GM18499 (cell line): ENCODE data around the gene NUP210.

Source experiments
- ATAC-seq: cut with Tn5 transposase; IDR thresholded peaks from one replicate; pipeline ENCODE4 v1.9.1; 2021; ENCODE audit warnings: moderate number of reproducible peaks; ENCODE audit not compliant: insufficient read depth, unreplicated experiment

Gene NUP210

DNA sequence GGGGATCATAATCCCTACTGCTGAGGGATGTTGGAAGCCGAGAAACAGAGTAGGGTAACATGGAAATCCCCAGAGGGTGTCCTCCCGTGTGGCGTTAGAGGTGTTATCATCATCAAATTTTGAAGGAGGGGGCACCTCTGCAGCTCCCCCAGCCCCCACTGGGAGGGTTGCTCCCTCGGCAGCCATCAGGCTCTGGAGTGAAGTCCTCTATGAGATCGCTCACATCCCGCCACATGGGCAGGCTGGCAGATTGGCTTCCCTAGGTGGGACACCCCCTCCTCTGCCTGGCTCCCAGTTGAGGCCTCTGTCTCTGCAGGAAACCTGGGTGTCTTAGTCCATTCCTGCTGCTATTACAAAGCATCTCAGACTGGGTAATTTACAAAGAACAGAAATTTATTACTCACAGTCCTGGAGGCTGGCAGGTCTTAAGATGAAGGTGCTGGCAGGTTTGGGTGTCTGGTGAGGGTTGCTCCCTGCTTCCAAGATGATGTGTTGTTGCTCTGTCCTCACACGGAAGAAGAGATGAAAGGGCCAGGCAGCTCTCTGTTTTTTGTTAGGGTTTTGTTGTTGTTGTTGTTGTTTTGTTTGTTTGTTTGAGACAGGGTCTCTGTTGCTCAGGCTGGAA is 120.5 kb downstream of the NUP210 start:
- no peak for ATAC-seq

DNA sequence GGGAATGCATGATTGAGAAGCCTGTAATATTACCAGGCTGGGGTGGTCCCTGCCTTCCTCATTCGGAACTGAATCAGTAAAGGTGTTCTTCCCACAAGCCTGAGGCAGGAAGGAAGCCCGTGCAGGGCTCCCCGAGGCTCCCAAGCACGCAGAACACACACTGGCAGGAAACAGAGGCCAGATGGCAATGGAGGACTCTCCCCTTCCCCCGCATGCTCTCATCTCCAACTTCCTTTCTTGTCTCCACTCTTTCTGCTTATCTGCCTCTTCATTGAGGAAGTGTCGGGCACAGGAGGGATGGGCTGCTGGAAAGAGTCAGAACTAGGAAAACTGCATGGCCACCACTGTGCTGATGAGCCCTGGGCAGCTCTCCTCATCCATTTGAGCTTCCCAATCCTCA is 123.5 kb downstream of the NUP210 start:
- ATAC-seq: no peak

DNA sequence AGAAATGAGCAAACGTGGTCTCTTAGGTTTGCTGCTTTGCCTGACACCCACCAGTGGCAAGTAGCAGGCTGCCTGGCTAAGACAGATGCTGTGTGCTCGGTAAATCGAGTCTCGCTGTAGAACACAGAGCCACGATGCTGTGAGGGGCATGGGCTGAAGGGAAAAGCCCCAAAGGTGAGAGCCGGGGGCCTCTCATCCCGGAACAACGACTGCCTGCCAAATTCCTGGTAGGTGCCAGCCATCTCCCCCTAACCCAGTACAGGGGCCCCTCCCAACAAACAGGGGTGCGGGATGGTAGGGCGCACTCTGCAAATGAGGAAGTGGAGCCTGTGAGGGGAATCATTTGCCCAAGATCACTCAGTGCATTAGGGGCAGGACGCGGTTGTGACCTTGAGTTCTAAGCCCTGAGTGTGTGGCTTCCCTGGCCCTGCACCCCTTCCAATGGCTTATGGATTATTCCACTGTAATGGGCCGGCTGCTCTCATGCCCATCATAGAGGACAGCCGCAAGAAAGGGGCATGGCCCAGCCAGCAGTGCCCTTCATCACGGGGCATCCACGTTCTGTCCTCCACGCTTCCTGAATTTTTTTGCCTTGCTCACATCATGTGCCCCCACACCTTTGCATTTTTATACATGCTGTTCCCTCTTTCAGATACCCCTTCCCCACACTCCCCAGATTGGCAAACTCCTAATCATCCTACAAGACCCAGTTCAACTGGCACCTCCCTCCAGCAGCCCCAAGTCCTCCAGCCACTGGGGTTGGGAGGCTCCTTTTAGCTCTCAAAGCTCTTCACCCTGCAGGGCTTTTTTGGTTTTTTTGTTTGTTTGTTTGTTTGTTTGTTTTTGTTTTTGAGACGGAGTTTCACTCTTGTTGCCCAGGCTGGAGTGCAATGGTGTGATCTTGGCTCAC is 125.4 kb downstream of the NUP210 start:
- ATAC-seq: no peak

DNA sequence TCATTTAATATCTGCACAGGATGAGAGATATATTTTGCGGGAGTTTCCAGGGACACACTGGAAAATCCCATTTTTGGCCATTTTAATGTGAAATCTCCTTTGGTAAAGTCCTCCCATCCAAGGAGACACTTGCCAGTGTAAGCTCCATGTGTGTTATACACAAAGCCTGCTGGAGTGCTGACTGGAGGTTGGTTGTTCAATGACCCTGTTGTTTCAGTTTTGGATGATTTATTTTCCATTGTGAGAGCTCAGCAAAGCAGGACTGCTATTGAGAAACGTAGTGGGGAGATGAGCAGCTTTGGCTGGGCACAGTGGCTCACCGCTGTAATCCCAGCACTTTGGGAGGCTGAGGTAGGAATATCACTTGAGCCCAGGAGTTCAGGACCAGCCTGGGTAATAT is 127.7 kb downstream of the NUP210 start:
- no peak for ATAC-seq

DNA sequence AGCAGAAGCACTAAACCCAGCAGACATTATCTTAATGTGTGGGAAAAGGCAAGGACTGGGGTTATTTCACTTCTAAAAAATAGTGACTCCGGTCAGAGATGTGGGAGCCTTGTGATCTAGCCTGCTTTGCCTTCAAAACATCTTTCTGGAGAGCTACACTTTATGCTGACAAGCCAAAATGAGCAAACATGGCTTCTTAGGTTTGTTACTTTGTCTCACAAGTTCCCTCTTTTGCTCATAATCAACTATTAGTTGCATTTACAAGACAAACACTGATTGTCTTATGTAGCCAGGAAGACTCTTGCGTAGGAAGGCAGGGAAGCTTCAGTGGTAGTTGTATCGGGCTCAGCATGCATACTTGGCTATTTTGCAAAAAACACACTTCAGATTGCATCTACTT is 129.2 kb downstream of the NUP210 start:
- no peak for ATAC-seq

DNA sequence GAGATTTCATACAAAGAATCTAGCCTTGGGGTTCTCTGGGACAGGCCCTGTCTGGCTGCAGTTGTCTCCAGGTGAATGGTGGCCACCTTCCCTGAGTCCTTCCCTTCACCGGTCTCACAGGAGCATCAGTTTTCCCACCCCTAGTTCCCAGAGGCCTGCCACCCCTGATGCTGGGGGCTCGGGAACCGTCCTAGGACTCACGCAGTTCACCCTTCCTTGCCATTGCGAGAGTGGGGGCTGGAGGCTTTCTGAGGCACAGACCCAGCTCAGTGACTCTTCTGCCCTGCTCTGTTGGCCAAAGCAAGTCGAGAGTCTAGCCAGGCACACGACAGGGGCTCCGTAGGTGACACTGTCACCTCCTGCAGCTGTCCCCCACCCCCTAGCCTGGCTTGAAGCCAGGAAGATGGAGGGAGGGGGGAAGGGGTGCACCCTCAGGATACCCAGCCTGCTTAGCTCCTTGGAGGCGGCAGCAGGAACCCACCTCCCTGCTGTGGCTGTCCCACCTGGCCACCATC is 130.3 kb downstream of the NUP210 start:
- no peak for ATAC-seq

DNA sequence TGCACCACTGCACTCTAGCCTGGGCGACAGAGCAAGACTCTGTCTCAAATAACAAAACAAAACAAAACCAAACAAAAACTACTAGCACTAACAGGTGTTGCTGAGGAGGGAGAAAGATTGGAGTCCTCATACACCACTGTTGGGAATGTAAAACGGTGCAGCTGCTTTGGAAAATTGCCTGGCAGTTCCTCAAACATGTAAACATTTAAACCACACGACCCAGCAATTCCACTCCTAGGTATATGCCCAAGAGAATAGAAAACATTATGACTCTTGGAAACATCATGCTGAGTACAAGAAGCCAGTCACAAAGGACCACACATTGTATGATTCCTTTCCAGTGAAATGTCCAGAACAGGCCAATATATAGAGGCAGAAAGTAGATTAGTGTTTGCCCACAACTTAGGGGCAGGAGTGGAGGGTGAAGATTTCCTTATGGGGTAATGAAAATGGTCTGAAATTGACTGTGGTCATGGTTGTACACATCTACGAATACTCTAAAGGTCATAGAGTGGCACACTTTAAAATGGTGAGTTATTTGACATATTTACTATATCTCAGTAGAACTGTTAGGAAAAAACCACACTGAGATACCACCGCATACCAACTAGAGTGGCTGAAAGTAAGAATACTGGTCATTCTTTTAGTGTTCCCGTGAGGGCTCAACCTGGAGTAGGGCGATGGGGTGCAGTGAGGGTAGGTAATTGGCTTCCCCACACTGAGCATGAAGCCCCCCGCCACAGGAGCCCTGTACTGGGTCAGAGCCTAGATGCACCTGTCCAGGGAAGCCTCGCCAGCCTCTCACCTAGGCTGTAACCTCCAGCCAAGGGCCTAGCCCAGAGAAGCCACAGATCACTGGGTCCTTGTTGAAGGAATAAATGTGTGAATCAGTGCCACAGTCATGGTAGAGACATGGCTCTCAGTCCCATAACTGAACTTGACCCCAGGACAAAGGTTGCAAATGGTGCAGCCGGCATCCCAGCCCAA is 131.1 kb downstream of the NUP210 start:
- no peak for ATAC-seq

DNA sequence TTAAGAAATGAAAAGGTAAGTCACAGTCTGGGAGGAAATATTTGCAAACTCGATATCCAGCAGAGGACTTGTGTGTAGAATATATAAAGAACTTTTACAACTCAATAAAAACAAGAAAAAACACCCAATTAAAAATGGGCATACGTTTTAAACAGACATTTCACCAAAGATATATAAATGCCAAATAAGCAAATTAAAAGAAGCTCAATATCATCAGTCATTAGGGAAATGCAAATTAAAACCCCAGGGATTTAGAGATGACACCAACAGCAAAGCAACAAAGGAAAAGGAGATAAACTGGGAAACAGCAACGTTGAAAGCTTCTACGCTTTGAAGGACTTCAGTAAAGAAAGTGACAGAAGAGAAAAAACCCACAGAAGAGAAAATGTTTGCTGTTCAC is 132.3 kb downstream of the NUP210 start:
- no peak for ATAC-seq

DNA sequence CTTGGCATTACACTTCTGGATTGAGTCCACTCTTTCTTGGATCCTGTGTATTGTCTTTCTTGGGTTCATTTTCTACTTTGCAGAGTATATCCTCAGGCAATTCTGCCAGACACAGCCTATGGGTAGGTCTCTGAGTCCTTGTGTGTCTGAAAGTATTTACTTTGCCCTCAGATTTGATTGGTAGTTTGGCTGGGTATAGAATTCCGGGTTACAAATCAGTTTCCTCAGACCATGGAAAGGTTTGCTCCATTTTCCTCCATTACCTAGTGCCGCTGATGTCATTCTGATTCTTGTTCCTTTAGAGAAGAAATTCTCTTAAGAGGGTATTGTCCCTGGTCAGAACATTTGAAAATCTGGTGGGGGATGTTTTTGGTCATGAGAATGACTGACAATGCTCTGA is 133.2 kb downstream of the NUP210 start:
- no peak for ATAC-seq

DNA sequence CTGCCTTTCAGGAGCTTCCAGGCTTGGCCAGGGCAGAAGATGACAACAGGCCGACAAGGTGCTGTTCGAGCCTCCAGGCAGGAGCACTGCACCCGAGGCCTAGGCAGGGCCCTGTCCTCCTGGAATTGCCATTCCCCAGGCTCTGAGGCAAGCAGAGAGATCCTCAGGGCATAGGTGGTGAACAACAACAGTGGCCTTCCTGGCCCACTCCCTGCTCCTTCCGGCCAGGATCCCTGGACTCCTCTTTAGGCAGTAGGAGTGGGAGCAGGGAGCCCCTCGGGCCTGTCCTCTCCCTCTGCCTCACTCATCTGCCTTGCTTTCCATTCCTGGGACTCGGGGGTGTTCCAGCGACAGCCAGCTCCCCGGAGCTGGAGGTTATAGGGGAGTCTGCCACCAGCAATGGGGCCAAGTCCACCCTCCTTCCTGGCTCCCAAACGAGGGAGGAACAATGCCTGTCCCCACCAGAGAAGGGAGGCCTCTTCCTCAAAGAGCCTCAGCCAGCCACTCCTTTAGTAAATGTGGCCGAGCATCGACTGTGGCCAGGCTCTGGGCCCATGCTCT is 135.0 kb downstream of the NUP210 start:
- no peak for ATAC-seq

DNA sequence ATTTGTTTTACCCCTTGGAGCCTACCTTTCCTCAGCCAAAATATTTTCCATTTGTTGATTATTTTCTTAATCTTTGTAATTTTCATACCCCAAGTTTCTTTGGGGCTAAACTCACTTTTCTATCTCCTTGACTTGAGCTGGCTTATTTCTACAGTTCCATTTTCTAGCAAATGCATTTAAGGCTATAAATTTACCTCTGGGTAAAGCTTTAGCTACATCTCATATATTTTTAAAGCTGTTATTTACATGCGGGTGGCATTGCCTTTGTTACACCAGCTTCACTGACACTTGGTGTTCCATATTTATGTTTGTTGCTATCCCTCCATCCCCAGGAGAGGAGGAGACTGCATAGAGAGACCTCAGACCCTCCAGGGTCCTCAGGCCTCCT is 136.3 kb downstream of the NUP210 start:
- ATAC-seq: no peak

DNA sequence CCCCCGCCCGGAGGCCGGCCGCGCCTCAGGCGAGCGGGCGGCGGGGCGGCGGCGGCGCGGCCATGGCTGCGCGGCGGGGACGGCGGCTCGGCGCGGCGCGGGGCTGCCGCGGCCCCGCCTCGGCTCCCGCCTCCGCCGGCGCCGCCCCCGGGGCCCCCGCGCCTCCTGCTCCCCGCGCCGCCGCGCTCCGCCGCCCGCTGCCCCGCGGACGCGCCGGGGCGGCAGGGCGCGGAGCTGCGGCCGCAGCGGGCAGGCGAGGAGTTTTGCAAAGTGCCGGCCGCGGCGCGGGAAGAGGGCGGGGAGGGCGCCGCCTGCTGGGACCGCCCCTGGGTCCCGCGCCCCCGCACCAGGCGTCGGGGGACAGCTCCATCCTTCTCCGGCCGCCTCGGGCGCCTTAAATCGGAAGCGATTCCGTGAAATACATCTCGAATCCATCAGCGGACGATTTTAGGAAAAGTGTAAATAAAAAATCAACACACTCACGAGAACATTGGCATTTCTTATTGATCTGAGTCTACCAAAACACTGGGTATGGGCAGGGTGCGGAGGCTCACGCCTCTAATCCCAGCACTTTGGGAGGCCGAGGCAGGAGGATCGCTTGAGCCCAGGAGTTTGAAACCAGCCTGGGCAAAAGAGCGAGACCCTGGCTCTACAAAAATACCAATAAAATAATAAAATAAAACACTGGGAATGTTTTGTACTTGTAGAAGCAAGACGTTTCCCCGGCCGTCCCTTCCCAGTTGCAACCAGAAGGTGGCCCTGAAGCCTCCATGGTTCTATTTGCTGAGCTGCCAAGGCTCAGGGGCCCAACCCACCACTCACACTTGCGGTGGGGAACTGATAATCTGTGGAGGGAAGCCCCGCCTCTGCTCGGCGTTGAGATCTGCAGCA is 136.9 kb downstream of the NUP210 start:
- no peak for ATAC-seq

DNA sequence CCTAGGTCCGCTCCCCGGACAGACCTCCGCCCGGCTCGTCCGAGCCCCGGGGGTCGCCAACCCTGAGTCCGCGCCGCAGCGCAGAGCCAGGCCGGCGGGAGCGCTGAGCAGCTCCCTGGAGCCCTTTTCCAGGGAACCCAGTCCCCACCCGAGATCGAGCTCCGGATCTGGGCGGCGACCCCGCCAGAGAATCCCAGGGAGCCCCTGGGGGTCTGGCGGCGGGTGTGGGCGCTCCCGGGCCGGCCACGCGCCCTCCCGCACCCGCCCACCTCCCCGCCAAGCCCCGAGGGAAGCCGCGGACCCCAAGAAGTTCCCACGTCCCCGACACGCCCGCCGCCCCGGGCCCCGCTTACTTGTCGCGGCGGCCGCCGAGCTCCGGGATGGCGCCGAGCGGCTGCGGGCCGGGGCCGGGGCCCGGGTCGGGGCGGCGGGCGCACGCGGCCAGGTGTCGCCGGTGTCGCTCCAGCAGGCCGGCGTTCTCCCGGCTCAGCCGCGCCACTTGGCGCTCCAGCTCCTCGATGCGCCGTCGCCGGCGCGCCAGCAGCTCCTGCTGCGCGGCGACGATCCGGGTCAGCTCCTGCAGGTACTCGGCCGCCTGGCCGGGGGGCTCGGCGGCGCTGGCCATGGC is 137.7 kb downstream of the NUP210 start:
- no peak for ATAC-seq

DNA sequence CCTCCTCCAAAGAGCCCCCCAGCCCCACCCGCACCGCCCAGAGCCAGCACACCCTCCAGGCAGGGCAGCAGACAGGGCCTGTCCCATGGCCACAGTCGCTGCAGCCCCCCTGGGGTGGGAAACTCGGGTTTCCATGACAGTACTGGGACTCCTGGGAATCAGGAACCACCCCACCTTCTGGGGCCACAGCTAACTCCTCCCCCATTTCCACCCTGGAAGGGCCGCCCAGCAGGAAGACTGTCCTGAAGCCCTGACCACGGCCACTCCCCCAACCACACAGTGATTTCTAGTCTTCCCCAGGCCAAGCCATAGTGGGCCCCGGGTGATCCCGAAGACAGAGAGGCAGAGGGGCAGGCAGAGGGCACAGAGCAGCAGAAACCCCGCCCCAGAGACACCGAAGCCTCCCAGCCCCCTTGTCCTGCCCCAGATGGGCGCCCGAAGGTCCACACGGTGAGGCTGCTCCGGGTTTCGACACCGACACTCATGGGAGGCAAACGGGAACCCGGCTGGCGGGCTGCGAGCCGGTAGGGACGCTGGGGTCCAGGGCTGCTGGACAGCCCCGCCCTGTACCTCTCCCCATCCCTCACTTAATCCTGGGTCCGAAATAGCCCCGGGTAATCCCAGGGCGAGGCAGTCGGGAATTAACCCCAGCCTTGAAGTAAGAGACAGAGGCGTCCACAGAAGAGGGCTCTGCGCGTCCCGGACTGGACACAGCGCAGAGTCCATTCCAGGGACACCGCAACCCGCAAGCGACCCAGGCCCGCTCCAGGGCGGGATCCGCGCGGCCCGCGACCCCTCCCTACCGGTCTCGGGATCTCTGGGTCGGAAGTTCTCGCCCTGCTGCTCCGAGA is 138.4 kb downstream of the NUP210 start:
- no peak for ATAC-seq

DNA sequence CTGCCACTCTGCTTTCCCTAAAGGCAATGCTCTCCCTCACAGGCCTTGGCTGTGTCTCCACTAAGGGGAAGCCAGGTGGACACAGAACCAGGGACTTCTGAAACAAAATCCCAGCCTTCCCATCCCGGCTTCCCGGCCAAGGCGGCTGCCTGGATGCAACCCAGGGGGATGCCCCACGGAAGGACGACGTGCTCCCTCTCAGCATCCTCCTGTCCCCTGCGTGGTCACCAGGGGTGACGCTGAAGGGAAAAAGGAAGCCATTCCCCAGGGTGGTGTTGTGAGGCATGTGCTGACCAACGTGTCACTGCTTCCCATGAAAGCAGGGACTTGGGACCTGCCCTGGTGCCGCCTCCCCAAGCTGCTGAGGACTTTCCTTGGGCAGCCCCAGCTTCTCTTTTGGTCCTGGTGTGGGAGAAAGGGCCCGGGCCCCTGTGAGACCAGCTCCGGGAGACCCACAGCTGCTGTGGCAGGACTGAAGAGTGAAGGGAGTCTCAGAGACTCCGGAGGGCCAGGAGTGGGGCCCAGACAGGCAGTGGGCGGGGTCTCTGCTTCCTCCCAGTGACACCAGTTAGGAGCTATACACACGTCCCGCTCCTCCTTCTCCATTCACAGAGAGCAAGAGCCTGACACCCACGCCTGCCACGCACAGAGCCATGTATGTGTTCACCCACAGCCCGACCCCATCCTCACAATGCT is 139.2 kb downstream of the NUP210 start:
- no peak for ATAC-seq

DNA sequence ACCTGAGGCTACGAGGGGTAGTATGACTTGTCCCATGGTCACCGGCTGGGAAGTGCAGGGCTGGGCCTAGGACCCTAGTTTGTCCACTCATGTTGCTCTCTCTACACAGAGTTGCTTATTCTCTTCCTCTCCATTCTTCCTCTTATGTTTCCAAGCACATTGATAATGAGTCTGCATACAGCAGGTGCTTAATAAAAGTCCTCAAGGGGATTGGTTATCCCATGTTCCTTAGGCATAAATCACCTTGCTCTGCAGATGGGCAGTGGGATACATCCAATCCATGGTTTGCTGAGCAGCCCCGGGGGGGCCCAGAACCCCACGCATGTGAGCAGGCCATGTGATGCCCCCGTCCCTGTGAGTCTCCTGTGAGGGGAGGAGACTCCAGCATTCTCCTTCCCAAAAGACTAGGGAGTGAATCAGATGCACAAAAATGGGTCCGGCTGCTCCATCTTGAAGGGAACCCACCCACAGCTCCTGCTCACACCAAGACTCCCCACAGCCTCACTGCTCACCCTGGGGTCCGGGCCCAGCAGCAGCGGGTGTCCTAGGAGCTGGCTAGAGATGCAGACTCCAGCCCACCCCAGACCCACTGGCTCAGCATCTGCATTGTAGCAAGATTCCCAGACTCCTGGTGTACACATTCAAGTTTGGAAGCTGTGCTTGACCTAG is 139.9 kb downstream of the NUP210 start:
- ATAC-seq: no peak

DNA sequence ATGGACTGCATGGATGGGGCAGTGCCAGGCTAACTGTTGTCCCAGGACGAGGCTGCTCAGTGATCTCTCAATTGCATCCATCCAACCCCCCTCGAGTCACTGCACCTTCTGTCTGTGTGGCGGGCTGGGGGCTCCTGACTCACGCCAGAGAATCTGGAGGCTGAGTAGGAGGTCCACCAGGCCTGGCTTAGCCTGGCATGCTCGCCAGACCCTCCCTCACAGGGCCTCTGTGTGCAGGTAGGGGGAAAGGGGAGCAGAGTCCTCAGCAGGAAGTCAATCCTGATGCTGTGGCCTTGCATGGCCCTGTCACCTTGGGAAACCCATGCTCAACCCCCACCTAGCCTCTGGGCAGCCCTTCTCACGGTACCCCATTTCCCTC is 140.6 kb downstream of the NUP210 start:
- no peak for ATAC-seq
